Activated CD8-positive, alpha-beta memory T cell treated with anti-CD3 and anti-CD28 coated beads, Interleukin-2, amount 50 U/mL, for 4 hours (primary cell): ENCODE data around the gene SLC25A33.
"Not testable (repeated sequence)": the region's sequence is repeated elsewhere in the genome, so short reads cannot be mapped to it uniquely, and the experiment has no call there.

Experiments used
- DNase-seq: peaks from one replicate; pipeline ENCODE4 v3.0.0-alpha.2; 2020

The SLC25A33 gene

GRCh38 chr1:9539165-9539828, at the start of gene SLC25A33:
Gene SLC25A33 (plus strand): TSS chr1:9539465. CDS start chr1:9539692, 227 bp downstream.
- DNase-seq: peak; percentile 98

- DNase-seq: peak; percentile 87
Observed at GRCh38 chr1:9490605-9491339, 48.5 kb upstream of the SLC25A33 start.

- DNase-seq: no peak
Observed at GRCh38 chr1:9493326-9493725, 45.9 kb upstream of the SLC25A33 start.

GRCh38 chr1:9494936-9495758, 44.1 kb upstream of the SLC25A33 start:
- DNase-seq: peak; percentile 67

- no peak for DNase-seq
Observed at GRCh38 chr1:9495854-9496374, 43.4 kb upstream of the SLC25A33 start.

GRCh38 chr1:9500756-9501754, 38.2 kb upstream of the SLC25A33 start:
- DNase-seq: no peak

GRCh38 chr1:9503001-9503675, 36.1 kb upstream of the SLC25A33 start:
- DNase-seq: no peak

GRCh38 chr1:9505143-9505542, 34.1 kb upstream of the SLC25A33 start:
- no peak for DNase-seq

- DNase-seq: no peak
Observed at GRCh38 chr1:9506901-9507300, 32.4 kb upstream of the SLC25A33 start.

- no peak for DNase-seq
Observed at GRCh38 chr1:9510130-9510529, 29.1 kb upstream of the SLC25A33 start.

GRCh38 chr1:9515550-9515949, 23.7 kb upstream of the SLC25A33 start:
- not testable (repeated sequence) for DNase-seq

GRCh38 chr1:9518454-9518998, 20.7 kb upstream of the SLC25A33 start:
- DNase-seq: no peak

GRCh38 chr1:9520411-9520810, 18.9 kb upstream of the SLC25A33 start:
- no peak for DNase-seq

- no peak for DNase-seq
Observed at GRCh38 chr1:9529190-9529589, 10.1 kb upstream of the SLC25A33 start.

GRCh38 chr1:9530320-9530719, 8.9 kb upstream of the SLC25A33 start:
- DNase-seq: no peak

- DNase-seq: no peak
Observed at GRCh38 chr1:9534953-9535352, 4.3 kb upstream of the SLC25A33 start.

- no peak for DNase-seq
Observed at GRCh38 chr1:9536301-9536700, 3.0 kb upstream of the SLC25A33 start.

GRCh38 chr1:9537863-9538668, 1.2 kb upstream of the SLC25A33 start:
- DNase-seq: no peak

- DNase-seq: peak; percentile 19
Observed at GRCh38 chr1:9538669-9539164, 548 bp upstream of the SLC25A33 start.
